GM10266 (cell line): Measurements from ENCODE around the gene ARHGAP40.
A peak's percentile ranks its signal among the peaks of the same experiment; 100 is the strongest.

ENCODE experiments used
- DNase-seq: peaks from one replicate; pipeline ENCODE4 v3.0.0; 2012; ENCODE audit errors: extremely low spot score
- CTCF ChIP-seq: IDR thresholded peaks from 2 replicates; pipeline ENCODE4 v1.5.1; 2012; ENCODE audit warnings: mild to moderate bottlenecking, low read depth; ENCODE audit not compliant: control insufficient read depth, insufficient read depth; ENCODE audit errors: missing control alignments

ARHGAP40 gene

GRCh38 chr20:38673261-38673660 is 71.7 kb downstream of the ARHGAP40 start:
- no peak for DNase-seq
- no peak for TF ChIP-seq CTCF

GRCh38 chr20:38673725-38674091 is 72.1 kb downstream of the ARHGAP40 start:
- DNase-seq = peak; percentile 18
- TF ChIP-seq CTCF = no peak

GRCh38 chr20:38674092-38674764 is 72.6 kb downstream of the ARHGAP40 start:
- TF ChIP-seq CTCF = no peak
- DNase-seq = peak; percentile 90

GRCh38 chr20:38674765-38675133 is 73.1 kb downstream of the ARHGAP40 start:
- no peak for DNase-seq
- no peak for TF ChIP-seq CTCF

- no peak for TF ChIP-seq CTCF
- no peak for DNase-seq
Observed at GRCh38 chr20:38676576-38676975, 75.0 kb downstream of the ARHGAP40 start.

GRCh38 chr20:38680500-38681306 is 79.1 kb downstream of the ARHGAP40 start:
- peak; percentile 35 for DNase-seq
- TF ChIP-seq CTCF = no peak

GRCh38 chr20:38685271-38685670 is 83.7 kb downstream of the ARHGAP40 start:
- no peak for TF ChIP-seq CTCF
- no peak for DNase-seq
